ENCODE results near the gene HNRNPUL1. TPM values are rescaled to one million over a fixed set of nuclear protein-coding genes. Genes with fewer than 3 reads are reported as not detected.
A peak's percentile ranks its signal among the peaks of the same experiment; 100 is the strongest.

The HNRNPUL1 gene
- total and polyA plus RNA-seq, 10 of the 15 experiments (the other 5 are each of a cell fraction or from before 2014, with no cell fraction given), result 11.1 to 276 (median 117) TPM

DNA sequence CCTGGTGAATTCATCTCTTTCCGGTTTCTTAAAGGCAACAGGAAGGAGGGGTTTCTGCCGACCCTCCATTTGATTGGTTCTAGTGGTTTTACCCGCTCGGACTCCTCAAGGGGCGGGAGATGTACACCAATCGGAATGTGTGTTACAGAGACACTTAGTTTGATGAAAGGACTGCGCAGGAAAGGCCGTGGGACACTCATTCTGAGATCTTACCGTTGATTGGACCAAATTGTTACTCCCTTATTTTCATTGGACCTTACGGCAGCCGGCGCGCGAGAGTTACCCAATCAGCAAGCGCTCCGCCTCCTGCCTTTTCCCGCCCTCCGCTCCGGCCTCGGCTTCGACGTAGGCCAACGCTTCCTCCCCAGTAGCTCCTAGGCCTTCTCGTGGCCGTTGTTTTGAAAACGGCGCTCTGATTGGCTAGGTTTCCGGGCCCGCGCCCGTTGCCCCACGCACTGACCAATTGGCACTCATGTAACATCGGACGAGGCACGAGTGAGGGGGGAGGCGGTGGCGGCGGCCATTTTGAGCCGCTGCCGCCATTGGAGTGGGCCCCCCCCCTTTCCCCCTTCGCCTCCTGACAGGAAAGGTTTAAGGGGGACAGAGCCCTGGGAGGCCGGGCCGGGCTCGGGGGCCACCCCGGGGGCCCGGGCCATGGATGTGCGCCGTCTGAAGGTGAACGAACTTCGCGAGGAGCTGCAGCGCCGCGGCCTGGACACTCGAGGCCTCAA lies at the start of gene HNRNPUL1 (continued):
- 0 out of 2 replicates have a peak, but pooled peaks have one; percentile 37 for TF ChIP-seq WRNIP1 (IDR thresholded peaks at IDR 0.05; ENCODE audit: borderline replicate concordance, low read depth, low read length)
- TF ChIP-seq POU2F2 (IDR thresholded peaks at IDR 0.05; ENCODE audit: borderline replicate concordance, low read depth, low read length), result peak; percentile 69; the same call in 2 of the 3 replicates
- TF ChIP-seq, protein P1, sequence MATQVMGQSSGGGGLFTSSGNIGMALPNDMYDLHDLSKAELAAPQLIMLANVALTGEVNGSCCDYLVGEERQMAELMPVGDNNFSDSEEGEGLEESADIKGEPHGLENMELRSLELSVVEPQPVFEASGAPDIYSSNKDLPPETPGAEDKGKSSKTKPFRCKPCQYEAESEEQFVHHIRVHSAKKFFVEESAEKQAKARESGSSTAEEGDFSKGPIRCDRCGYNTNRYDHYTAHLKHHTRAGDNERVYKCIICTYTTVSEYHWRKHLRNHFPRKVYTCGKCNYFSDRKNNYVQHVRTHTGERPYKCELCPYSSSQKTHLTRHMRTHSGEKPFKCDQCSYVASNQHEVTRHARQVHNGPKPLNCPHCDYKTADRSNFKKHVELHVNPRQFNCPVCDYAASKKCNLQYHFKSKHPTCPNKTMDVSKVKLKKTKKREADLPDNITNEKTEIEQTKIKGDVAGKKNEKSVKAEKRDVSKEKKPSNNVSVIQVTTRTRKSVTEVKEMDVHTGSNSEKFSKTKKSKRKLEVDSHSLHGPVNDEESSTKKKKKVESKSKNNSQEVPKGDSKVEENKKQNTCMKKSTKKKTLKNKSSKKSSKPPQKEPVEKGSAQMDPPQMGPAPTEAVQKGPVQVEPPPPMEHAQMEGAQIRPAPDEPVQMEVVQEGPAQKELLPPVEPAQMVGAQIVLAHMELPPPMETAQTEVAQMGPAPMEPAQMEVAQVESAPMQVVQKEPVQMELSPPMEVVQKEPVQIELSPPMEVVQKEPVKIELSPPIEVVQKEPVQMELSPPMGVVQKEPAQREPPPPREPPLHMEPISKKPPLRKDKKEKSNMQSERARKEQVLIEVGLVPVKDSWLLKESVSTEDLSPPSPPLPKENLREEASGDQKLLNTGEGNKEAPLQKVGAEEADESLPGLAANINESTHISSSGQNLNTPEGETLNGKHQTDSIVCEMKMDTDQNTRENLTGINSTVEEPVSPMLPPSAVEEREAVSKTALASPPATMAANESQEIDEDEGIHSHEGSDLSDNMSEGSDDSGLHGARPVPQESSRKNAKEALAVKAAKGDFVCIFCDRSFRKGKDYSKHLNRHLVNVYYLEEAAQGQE (IDR thresholded peaks at IDR 0.05; ENCODE audit: low read depth, low read length), result no peak
- TF ChIP-seq ZBED1 (IDR thresholded peaks at IDR 0.05; ENCODE audit: borderline replicate concordance), result 0 out of 2 replicates have a peak, but pooled peaks have one; percentile 13
- no peak for TF ChIP-seq SIN3A (IDR thresholded peaks at IDR 0.05; ENCODE audit: low read depth, low read length)
- peak; percentile 79 to 94; a peak in 3 of 4 replicates for TF ChIP-seq BHLHE40 (IDR thresholded peaks at IDR 0.05; ENCODE audit: borderline replicate concordance in 1 of 2, low read depth in 2 of 2, low read length in 1 of 2)
- no peak for TF ChIP-seq STAT3 (IDR thresholded peaks at IDR 0.05; ENCODE audit: low read depth, low read length)
- peak; percentile 50; the same call in 1 of the 2 replicates for TF ChIP-seq MXI1 (IDR thresholded peaks at IDR 0.05; ENCODE audit: low read depth, low read length)
- peak; percentile 88 for TF ChIP-seq NR2C1 (IDR thresholded peaks at IDR 0.05)
- peak; percentile 49 for TF ChIP-seq CHD1 (IDR thresholded peaks at IDR 0.05; ENCODE audit: low read depth, low read length)
- TF ChIP-seq TARDBP (IDR thresholded peaks at IDR 0.05; ENCODE audit: borderline replicate concordance), result peak; percentile 88
- TF ChIP-seq, protein P2, sequence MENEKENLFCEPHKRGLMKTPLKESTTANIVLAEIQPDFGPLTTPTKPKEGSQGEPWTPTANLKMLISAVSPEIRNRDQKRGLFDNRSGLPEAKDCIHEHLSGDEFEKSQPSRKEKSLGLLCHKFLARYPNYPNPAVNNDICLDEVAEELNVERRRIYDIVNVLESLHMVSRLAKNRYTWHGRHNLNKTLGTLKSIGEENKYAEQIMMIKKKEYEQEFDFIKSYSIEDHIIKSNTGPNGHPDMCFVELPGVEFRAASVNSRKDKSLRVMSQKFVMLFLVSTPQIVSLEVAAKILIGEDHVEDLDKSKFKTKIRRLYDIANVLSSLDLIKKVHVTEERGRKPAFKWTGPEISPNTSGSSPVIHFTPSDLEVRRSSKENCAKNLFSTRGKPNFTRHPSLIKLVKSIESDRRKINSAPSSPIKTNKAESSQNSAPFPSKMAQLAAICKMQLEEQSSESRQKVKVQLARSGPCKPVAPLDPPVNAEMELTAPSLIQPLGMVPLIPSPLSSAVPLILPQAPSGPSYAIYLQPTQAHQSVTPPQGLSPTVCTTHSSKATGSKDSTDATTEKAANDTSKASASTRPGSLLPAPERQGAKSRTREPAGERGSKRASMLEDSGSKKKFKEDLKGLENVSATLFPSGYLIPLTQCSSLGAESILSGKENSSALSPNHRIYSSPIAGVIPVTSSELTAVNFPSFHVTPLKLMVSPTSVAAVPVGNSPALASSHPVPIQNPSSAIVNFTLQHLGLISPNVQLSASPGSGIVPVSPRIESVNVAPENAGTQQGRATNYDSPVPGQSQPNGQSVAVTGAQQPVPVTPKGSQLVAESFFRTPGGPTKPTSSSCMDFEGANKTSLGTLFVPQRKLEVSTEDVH (IDR thresholded peaks at IDR 0.05; ENCODE audit: low read depth, partially characterized antibody), result peak; percentile 96
- 0 out of 2 replicates have a peak, but pooled peaks have one; percentile 31 for TF ChIP-seq SMAD5 (IDR thresholded peaks at IDR 0.05; ENCODE audit: low read depth)
- TF ChIP-seq, protein P3, sequence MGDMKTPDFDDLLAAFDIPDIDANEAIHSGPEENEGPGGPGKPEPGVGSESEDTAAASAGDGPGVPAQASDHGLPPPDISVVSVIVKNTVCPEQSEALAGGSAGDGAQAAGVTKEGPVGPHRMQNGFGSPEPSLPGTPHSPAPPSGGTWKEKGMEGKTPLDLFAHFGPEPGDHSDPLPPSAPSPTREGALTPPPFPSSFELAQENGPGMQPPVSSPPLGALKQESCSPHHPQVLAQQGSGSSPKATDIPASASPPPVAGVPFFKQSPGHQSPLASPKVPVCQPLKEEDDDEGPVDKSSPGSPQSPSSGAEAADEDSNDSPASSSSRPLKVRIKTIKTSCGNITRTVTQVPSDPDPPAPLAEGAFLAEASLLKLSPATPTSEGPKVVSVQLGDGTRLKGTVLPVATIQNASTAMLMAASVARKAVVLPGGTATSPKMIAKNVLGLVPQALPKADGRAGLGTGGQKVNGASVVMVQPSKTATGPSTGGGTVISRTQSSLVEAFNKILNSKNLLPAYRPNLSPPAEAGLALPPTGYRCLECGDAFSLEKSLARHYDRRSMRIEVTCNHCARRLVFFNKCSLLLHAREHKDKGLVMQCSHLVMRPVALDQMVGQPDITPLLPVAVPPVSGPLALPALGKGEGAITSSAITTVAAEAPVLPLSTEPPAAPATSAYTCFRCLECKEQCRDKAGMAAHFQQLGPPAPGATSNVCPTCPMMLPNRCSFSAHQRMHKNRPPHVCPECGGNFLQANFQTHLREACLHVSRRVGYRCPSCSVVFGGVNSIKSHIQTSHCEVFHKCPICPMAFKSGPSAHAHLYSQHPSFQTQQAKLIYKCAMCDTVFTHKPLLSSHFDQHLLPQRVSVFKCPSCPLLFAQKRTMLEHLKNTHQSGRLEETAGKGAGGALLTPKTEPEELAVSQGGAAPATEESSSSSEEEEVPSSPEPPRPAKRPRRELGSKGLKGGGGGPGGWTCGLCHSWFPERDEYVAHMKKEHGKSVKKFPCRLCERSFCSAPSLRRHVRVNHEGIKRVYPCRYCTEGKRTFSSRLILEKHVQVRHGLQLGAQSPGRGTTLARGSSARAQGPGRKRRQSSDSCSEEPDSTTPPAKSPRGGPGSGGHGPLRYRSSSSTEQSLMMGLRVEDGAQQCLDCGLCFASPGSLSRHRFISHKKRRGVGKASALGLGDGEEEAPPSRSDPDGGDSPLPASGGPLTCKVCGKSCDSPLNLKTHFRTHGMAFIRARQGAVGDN (IDR thresholded peaks at IDR 0.05), result no peak
- no peak for TF ChIP-seq POLR2AphosphoS5 (IDR thresholded peaks at IDR 0.05; ENCODE audit: low read length)
- TF ChIP-seq, protein P4, sequence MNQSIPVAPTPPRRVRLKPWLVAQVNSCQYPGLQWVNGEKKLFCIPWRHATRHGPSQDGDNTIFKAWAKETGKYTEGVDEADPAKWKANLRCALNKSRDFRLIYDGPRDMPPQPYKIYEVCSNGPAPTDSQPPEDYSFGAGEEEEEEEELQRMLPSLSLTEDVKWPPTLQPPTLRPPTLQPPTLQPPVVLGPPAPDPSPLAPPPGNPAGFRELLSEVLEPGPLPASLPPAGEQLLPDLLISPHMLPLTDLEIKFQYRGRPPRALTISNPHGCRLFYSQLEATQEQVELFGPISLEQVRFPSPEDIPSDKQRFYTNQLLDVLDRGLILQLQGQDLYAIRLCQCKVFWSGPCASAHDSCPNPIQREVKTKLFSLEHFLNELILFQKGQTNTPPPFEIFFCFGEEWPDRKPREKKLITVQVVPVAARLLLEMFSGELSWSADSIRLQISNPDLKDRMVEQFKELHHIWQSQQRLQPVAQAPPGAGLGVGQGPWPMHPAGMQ (IDR thresholded peaks at IDR 0.05; ENCODE audit: borderline replicate concordance), result no peak
- no peak for TF ChIP-seq TCF3 (IDR thresholded peaks at IDR 0.05; ENCODE audit: borderline replicate concordance, insufficient read depth, low read depth, low read length)
